GM20431 (cell line): ENCODE data around the gene PSMD9.

Experiments
- in situ Hi-C: fragments of 300-500 bp; cut with MseI, MboI; formaldehyde crosslinking; loops from one replicate; pipeline ENCODE4 v1.15.0; 2020; ENCODE audit warnings: low sequenced_read_pairs; ENCODE audit not compliant: unreplicated experiment

Gene PSMD9

GRCh38 chr12:121949648-121950397 is 61.2 kb downstream of the PSMD9 start:
- in situ Hi-C loops, result no loop called here

DNA sequence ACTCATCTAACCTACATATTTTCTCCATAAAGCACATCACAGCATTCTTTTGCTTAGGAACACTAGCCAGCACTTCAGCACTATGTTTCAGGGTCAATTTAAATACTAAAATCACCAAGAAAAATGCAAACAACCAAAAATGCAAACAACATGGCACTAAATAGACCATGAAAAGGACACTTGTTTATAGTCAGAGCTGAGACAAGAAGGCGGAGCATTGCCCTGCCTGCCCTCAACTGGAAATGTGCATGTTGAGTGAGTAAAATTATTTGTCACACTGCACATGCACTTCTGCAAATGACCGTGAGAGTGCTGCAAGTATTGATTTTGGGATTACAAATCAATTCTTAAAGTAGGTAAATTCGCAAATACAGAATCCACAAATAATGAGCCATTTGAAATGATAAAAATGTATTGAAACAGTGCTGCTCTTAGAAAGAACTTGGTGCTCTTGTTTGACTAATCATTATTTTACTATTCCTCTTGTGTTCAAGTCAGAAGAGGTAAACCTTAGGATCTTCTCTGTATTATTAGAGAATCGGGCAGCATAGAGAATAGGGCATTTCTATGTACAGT is 64.6 kb downstream of the PSMD9 start:
- in situ Hi-C loops, result no loop called here

- in situ Hi-C loops, result no loop called here
Measured at GRCh38 chr12:121953695-121954094, 65.1 kb downstream of the PSMD9 start.

GRCh38 chr12:121955258-121956237 is 67.0 kb downstream of the PSMD9 start:
- in situ Hi-C loops, result no loop called here

GRCh38 chr12:121957861-121958515 is 69.4 kb downstream of the PSMD9 start:
- in situ Hi-C loops, result no loop called here

- in situ Hi-C loops, result no loop called here
Measured at GRCh38 chr12:121958541-121959240, 70.1 kb downstream of the PSMD9 start.

DNA sequence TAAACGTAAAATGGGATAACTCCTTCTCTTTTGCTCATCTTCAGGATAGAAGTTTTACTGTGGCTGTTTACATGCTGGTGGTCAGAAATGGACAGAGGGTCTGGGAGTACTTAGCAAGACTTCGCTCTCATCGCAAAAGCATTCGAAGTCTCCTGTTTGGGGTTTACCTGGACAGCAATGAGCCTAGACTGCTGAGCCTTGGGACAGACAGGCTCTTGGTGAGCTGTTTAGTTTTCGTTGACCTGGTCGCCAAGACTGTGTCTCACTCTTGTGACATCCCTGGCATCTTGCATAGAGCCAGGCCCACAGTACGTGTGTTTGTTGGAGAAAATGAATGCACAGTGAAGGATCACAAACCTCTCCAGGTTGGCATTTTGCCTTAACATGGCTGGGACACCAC is 72.0 kb downstream of the PSMD9 start:
- in situ Hi-C loops, result no loop called here

DNA sequence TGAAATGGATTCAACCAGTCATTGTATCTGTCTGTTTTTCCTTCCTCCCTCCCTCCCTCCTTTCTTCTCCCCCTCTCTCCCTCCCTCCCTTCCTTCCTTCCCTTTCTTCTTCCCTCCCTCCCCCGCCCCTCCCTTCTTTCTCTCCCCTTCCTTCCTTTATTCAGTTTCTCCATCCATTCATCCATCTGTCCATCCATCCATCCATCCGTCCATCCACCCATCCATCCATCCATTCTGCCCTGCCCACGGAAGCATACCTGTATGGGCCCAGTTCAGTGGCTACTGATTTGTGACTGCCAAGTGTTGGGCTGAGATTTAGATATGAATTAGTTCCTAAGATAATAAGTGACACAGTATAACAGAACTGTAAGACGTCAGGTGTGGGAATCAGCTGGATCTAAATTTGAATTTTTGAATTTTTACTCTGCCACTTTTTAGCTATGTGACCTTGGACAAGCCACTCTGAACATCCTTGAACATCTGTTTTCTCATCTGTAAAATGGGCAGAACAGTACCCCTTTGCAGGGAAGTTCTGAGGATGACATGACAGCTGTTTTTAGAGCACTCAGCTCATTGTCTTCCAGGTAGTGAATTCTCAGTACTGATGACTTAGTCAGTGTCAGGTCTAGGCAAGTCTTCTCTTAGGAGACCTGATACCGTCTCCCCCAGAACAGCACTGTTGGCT is 72.7 kb downstream of the PSMD9 start:
- in situ Hi-C loops, result no loop called here

DNA sequence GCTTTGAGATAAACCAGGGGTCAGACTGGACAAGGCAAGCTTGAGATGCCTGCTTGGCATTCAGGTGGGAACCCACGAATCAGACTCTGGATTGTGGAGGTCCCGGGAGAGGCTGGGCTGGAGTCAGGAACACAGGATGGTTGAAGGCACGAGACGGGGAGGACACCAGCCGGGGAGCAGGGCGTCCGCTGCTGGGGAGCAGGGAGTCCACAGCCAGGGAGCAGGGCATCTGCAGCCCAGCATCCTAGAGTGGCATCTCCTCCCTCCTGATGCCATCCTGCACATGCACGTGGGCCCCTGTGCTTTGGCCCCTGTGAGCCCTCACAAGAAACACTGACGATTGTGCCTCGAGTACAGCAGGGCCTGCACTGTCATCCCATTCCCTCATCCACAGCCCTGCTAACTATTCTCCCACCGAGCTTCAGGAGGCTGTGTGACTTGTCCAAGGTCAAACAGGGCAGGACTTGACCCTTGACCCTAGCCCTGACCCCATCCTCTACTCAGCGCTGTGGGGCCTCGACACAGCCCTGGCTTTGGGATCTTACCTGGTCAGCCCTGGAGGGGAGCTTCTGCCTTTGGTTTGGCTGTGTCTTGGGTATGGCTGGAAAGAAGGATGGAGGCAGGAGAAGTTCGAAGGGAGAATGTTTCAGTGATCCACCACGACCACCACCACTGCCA is 74.9 kb downstream of the PSMD9 start:
- in situ Hi-C loops, result no loop called here

- in situ Hi-C loops, result no loop called here
Measured at GRCh38 chr12:121964813-121965643, 76.4 kb downstream of the PSMD9 start.

GRCh38 chr12:121966959-121967358 is 78.4 kb downstream of the PSMD9 start:
- in situ Hi-C loops, result no loop called here
